ENCODE results near the gene SELENOI.
"Not testable (repeated sequence)": the region's sequence is repeated elsewhere in the genome, so short reads cannot be mapped to it uniquely, and the experiment has no call there.

Gene SELENOI, protein sequence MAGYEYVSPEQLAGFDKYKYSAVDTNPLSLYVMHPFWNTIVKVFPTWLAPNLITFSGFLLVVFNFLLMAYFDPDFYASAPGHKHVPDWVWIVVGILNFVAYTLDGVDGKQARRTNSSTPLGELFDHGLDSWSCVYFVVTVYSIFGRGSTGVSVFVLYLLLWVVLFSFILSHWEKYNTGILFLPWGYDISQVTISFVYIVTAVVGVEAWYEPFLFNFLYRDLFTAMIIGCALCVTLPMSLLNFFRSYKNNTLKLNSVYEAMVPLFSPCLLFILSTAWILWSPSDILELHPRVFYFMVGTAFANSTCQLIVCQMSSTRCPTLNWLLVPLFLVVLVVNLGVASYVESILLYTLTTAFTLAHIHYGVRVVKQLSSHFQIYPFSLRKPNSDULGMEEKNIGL

DNA sequence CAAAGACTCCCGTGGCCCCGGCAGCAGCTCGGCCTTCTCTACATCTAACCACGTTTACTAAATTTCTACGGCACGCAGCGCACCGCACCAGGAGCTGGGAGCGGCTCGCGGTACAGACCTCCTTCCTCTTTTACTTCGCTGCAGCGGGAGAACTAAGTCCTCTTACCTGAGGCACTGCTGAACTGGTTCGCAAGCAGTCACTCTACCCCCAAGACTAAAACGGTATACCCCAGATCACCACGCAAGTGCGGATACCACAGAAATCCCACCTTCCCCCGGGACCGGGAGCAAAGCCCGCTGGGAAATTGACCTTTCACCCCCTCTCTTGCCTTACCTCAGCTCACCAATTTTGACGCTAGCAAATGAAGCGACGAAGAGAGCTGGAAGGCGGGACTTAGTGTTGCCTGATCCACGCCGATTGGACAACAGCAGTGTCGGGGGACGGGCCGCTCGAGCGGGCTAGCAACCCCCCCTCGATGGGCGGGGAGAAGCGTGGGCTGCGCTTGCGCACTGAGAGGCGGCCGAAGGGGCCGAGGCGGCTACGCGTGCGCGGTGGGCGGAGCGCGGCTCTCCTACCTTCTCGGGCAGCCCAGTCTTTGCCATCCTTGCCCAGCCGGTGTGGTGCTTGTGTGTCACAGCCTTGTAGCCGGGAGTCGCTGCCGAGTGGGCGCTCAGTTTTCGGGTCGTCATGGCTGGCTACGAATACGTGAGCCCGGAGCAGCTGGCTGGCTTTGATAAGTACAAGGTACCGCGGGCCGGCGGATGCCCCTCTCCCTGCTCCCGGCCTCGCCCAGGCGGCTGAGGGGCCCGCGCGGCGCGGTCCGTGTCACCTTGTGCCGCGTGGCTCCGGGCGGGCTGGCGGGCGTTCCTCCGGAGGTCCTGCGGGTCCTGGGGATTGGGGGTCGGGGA is at the start of gene SELENOI:
TSS of gene SELENOI (plus strand) at position 599 of the 909 bp plus-strand sequence. CDS start at position 689, 90 bp downstream.
- DNase-seq (ENCODE audit: low read depth), result peak; percentile 99

GRCh38 chr2:26297061-26297460 is 48.9 kb upstream of the SELENOI start:
- DNase-seq (ENCODE audit: low read depth), result no peak

- no peak for DNase-seq (ENCODE audit: low read depth)
Measured at GRCh38 chr2:26298286-26298637, 47.7 kb upstream of the SELENOI start.

- DNase-seq (ENCODE audit: low read depth), result peak; percentile 17
Measured at GRCh38 chr2:26298638-26299393, 47.1 kb upstream of the SELENOI start.

- no peak for DNase-seq (ENCODE audit: low read depth)
Measured at GRCh38 chr2:26299471-26300101, 46.4 kb upstream of the SELENOI start.

GRCh38 chr2:26300234-26300925 is 45.6 kb upstream of the SELENOI start:
- no peak for DNase-seq (ENCODE audit: low read depth)

DNA sequence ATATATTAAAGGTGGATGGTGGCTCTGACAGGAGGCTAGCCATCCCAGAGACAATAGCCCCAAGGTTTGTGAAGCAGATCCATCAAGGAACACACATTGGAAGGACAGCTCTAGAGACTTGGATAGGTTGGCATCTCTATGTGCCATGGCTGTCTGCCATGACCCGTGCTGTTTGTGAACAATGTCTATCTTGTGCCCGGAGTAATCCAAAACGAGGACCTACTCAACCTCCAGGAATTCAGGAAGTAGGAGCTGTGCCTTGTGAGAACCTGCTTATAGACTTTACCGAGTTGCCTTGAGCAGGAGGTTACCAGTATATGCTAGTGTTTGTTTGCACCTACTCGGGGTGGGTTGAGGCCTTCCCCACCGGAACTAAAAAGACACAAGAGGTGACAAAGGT is 43.1 kb upstream of the SELENOI start:
- DNase-seq (ENCODE audit: low read depth), result no peak

- DNase-seq (ENCODE audit: low read depth), result not testable (repeated sequence)
Measured at GRCh38 chr2:26305094-26305493, 40.8 kb upstream of the SELENOI start.

- DNase-seq (ENCODE audit: low read depth), result no peak
Measured at GRCh38 chr2:26305540-26305939, 40.4 kb upstream of the SELENOI start.

DNA sequence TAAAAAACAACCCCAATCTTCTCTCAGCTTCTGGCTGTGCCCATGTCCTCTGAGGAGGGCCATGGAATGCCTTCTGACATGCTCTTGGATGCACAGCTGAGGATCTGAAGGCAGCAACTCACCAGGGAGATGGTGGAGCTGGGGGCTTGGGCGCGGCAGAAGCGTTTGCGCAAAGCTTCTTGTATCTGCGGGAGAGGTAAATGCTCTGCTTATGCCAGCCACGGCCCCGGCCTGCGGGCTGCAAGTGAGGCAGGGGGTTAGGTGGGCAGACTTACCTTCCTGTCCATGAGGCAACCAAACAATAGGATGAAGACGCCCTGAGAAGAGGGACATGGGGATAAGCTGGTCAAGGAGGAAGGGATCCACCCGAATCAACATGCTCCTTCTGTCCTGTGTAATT is 36.0 kb upstream of the SELENOI start:
- no peak for DNase-seq (ENCODE audit: low read depth)

DNA sequence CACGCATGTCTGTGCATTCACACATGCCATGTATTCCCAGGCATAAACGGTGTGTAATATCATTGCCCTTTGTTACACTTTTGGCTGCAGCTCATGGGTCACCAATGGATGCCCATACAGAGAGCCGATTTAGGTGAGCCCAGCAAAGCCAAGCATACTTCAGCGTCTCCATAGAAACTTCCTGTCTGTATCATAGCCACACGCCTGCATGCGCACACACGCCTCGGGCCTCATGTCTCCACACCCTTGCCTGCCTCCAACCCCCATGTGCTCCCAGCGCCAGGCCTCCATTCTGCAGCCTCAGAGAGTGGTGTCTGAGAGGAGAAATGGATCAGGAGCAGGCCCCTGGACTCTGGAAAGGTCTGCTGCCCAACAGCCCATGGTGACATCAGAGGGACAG is 33.5 kb upstream of the SELENOI start:
- no peak for DNase-seq (ENCODE audit: low read depth)

DNA sequence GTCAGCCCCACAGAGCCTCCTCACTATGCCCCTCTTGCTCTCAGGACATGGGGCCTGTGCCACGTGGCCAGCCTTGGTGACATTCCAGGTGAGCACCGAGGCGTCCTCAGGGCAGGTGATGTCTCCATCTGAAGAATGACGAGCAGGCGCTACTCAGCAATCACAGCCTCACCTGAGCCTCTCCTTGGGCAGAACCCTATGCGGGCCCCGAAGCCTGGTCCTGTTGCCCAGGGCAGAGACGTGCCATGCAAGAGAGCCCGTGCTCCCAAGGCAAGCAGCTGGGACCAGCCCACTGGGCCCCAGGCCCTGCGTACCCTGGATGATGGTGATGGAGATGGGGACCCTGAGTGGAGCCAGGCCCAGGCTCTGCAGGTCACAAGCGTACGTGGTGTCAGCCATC is 32.5 kb upstream of the SELENOI start:
- no peak for DNase-seq (ENCODE audit: low read depth)

DNA sequence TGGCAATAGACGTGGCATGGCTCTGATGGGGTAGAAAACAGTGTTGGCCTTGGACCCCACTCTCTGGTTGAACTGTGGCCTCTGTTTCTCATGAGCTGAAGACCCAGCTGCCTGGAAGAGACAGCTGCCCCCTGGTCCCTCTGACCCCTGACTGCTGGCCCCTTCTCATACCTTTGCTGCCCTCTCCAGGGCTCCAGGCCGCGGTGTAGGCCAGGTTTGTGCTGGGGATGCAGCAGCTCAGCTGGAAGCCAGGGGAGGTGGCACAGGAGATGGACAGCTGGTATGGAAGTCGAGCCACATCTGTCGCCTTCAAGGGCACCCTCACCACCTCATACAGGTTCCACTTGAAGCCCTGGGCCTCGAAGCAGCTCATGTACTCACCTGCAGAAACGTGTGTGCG is 31.7 kb upstream of the SELENOI start:
- DNase-seq (ENCODE audit: low read depth), result no peak

GRCh38 chr2:26316041-26316440 is 29.9 kb upstream of the SELENOI start:
- DNase-seq (ENCODE audit: low read depth), result no peak

- no peak for DNase-seq (ENCODE audit: low read depth)
Measured at GRCh38 chr2:26316845-26317244, 29.1 kb upstream of the SELENOI start.

GRCh38 chr2:26317377-26318105 is 28.4 kb upstream of the SELENOI start:
- DNase-seq (ENCODE audit: low read depth), result no peak

GRCh38 chr2:26318950-26319349 is 27.0 kb upstream of the SELENOI start:
- no peak for DNase-seq (ENCODE audit: low read depth)

DNA sequence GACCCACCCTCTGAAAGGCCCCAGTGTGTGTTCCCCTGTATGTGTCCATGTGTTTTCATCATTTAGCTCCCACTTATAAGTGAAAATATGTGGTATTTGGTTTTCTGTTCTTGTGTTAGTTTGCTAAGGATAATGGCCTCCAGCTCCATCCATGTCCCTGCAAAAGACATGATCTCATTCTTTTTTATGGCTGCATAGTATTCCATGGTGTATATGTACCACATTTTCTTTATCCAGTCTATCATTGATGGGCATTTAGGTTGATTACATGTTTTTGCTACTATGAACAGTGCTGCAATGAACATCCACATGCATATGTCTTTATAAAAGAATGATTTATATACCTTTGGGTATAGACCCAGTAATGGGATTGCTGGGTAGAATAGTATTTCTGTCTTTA is 21.5 kb upstream of the SELENOI start:
- DNase-seq (ENCODE audit: low read depth), result not testable (repeated sequence)

DNA sequence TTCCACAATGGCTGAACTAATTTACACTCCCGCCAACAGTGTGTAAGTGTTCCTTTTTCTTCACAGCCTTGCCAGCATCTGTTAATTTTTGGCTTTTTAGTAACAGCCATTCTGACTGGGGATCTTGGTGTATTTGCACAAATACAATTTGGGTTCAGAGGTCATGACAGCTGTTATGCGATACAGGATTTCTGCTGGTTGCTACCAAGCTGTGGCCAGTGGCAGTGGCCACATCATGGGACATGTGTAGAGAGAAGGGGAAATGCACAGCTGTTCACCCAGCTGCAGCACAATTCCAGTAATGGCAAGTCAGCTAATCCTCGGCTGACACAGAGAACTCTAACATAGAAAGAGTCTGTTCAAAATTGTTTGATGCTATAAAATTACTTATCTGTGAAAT is 21.0 kb upstream of the SELENOI start:
- no peak for DNase-seq (ENCODE audit: low read depth)

DNA sequence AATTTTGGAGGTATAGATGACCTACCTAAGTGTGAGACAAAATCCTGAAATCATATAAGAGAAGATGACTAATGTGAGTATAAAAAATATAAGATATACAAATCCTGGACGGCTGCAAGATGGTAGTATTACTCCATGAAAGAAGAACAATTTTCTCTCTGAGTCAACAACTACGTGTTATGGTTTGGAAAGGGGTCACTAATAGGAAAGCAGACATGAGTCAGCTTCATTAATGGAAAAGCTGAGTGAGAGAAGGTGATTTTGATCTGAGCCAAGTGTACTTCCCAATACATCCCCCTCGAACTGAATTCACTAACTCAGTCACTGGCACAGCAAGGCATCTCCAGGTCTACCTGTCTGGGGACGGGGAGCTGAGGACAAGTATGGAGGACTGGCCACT is 20.1 kb upstream of the SELENOI start:
- DNase-seq (ENCODE audit: low read depth), result no peak

DNA sequence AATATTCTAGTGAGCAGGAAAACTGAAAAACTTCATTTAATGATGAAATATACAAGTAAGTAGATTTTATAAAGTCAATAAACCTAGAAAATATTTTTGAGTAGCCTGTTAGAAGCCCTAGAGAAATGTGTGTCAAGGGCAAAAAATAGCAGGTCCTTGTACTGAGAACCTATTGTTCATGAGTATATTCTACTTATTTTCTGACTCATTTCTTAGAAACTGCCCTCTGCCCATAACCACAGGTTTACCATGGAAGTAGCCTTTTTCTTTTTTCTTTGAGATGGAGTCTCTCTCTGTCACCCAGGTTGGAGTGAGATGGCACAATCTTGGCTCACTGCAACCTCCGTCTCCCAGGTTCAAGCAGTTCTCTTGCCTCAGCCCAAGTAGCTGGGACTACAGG is 19.4 kb upstream of the SELENOI start:
- DNase-seq (ENCODE audit: low read depth), result no peak
